Skeletal muscle tissue (tissue), 4 donors: ENCODE data around the gene PTBP1. TPM values are rescaled to one million over a fixed set of nuclear protein-coding genes. Genes with fewer than 3 reads are reported as not detected.
A peak's percentile ranks its signal among the peaks of the same experiment; 100 is the strongest.
"Not testable (repeated sequence)": the region's sequence is repeated elsewhere in the genome, so short reads cannot be mapped to it uniquely, and the experiment has no call there.

Experiments used
- H3K27ac ChIP-seq: one replicate; pipeline ENCODE4 v1.7.0; 2013; ENCODE audit warnings: mild to moderate bottlenecking, low read depth, low read length, inconsistent platforms
- H3K27me3 ChIP-seq, 3 donors: one replicate each; pipeline ENCODE4 v1.7.0; 2013; ENCODE audit warnings: low read length in 3 of 3; ENCODE audit not compliant: control insufficient read depth in 3 of 3, insufficient read depth in 3 of 3
- H3K36me3 ChIP-seq, 3 donors: one replicate each; pipeline ENCODE4 v1.7.0; 2013; ENCODE audit warnings: low read length in 3 of 3; ENCODE audit not compliant: control insufficient read depth in 3 of 3, insufficient read depth in 3 of 3
- H3K4me1 ChIP-seq, 3 donors: one replicate each; pipeline ENCODE4 v1.7.0; 2013; ENCODE audit warnings: low read length in 3 of 3, mild to moderate bottlenecking in 3 of 3; ENCODE audit not compliant: control insufficient read depth in 3 of 3, insufficient read depth in 3 of 3
- H3K4me3 ChIP-seq, 3 donors: one replicate each; pipeline ENCODE4 v1.7.0; 2013; ENCODE audit warnings: low read length in 3 of 3
- H3K9ac ChIP-seq, 3 donors: one replicate each; pipeline ENCODE4 v1.7.0; 2013; ENCODE audit warnings: low read length in 3 of 3, mild to moderate bottlenecking in 3 of 3, moderate library complexity in 2 of 3, low read depth in 1 of 3
- H3K9me3 ChIP-seq, 3 donors: one replicate each; pipeline ENCODE4 v1.7.0; 2013; ENCODE audit warnings: low read length in 3 of 3; ENCODE audit not compliant: control insufficient read depth in 3 of 3
- total RNA-seq: library from RNA; depleted of rRNA; stranded (reverse); fragments of >200 nt; gene quantifications from one replicate; pipeline ENCODE4 v1.2.3, GENCODE V29; 2014
- donor health status: Osteomylitis.

PTBP1 gene
- total RNA-seq, 1 donor from 2014 or later = 50.1 TPM

GRCh38 chr19:852136-853013 lies 55.1 kb downstream of the PTBP1 start, which contains the start of gene ELANE:
Gene ELANE, plus strand, starts transcription at chr19:852303. Its CDS starts 26 bp downstream, at chr19:852329.
- Histone ChIP-seq H3K36me3 (no peaks in the 10 kb centered on the region), H3K27ac (peak within 1 kb of the TSS; percentile 61), H3K4me3 (peak within 1 kb of the TSS in 1 of 3 donors; percentile 49), H3K4me1 (peaks cover 10 to 16% (median 12%) of the 10 kb centered on the region in 3 donors), H3K27me3 (peaks cover 39 to 54% (median 43%) of the 10 kb centered on the region in 3 donors), H3K9me3 (no peaks in the 10 kb centered on the region), H3K9ac (peak within 1 kb of the TSS in 1 of 3 donors; percentile 60)

GRCh38 chr19:853014-853585 lies 55.8 kb downstream of the PTBP1 start:
- no peak overlapping the region for H3K27ac ChIP-seq
- no peak overlapping the region for H3K9ac ChIP-seq
- no peaks in the 10 kb centered on the region for H3K9me3 ChIP-seq
- peaks cover 10 to 12% (median 10%) of the 10 kb centered on the region in 3 donors for H3K4me1 ChIP-seq
- H3K27me3 ChIP-seq = peaks cover 32 to 48% (median 37%) of the 10 kb centered on the region in 3 donors
- no peaks in the 10 kb centered on the region for H3K36me3 ChIP-seq
- H3K4me3 ChIP-seq = no peak overlapping the region

GRCh38 chr19:853614-854220 lies 56.5 kb downstream of the PTBP1 start:
- H3K9me3 ChIP-seq, H3K27ac ChIP-seq, H3K9ac ChIP-seq, H3K4me3 ChIP-seq, H3K36me3 ChIP-seq: not testable (repeated sequence)
- Histone ChIP-seq H3K27me3 (peaks cover 32 to 48% (median 38%) of the 10 kb centered on the region in 3 donors), H3K4me1 (peaks cover 10 to 12% (median 10%) of the 10 kb centered on the region in 3 donors)

- Histone ChIP-seq H3K4me1 (peaks cover 10 to 13% (median 12%) of the 10 kb centered on the region in 3 donors), H3K27me3 (peaks cover 36 to 55% (median 41%) of the 10 kb centered on the region in 3 donors)
These were observed 57.3 kb downstream of the PTBP1 start for GRCh38 chr19:854549-854948.

GRCh38 chr19:855142-855541 lies 57.9 kb downstream of the PTBP1 start:
- no peaks in the 10 kb centered on the region for H3K9me3 ChIP-seq
- no peaks in the 10 kb centered on the region for H3K36me3 ChIP-seq
- H3K4me1 ChIP-seq = peaks cover 10 to 13% (median 12%) of the 10 kb centered on the region in 3 donors
- H3K4me3 ChIP-seq = no peak overlapping the region
- H3K9ac ChIP-seq = no peak overlapping the region
- H3K27ac ChIP-seq = no peak overlapping the region
- peaks cover 37 to 57% (median 43%) of the 10 kb centered on the region in 3 donors for H3K27me3 ChIP-seq

More at GRCh38 chr19:854549-854948, 57.3 kb downstream of the PTBP1 start:
- Histone ChIP-seq H3K4me3 (no peak overlapping the region), H3K27ac (no peak overlapping the region), H3K36me3 (no peaks in the 10 kb centered on the region), H3K9me3 (no peaks in the 10 kb centered on the region), H3K9ac (no peak overlapping the region)

- no peak overlapping the region for H3K27ac ChIP-seq
- no peak overlapping the region for H3K4me3 ChIP-seq
- H3K27me3 ChIP-seq = peaks cover 37 to 57% (median 42%) of the 10 kb centered on the region in 3 donors
- peaks cover 6 to 10% (median 9%) of the 10 kb centered on the region in 3 donors for H3K4me1 ChIP-seq
- no peaks in the 10 kb centered on the region for H3K36me3 ChIP-seq
- H3K9me3 ChIP-seq = no peaks in the 10 kb centered on the region
- no peak overlapping the region for H3K9ac ChIP-seq
These were observed 58.4 kb downstream of the PTBP1 start for GRCh38 chr19:855566-856120.

- peaks cover 0 to 7% (median 5%) of the 10 kb centered on the region in 3 donors for H3K4me1 ChIP-seq
- H3K27ac ChIP-seq = no peak overlapping the region
- H3K9me3 ChIP-seq = no peaks in the 10 kb centered on the region
- H3K27me3 ChIP-seq = peaks cover 26 to 51% (median 38%) of the 10 kb centered on the region in 3 donors
- H3K9ac ChIP-seq = no peak overlapping the region
- H3K36me3 ChIP-seq = no peaks in the 10 kb centered on the region
- H3K4me3 ChIP-seq = no peak overlapping the region
These were observed 61.0 kb downstream of the PTBP1 start for GRCh38 chr19:858284-858683.

GRCh38 chr19:858868-859843 lies 61.9 kb downstream of the PTBP1 start, which contains the start of gene CFD:
Gene CFD, plus strand, starts transcription at chr19:859664. Its CDS starts 26 bp downstream, at chr19:859690.
- Histone ChIP-seq H3K36me3 (no peaks in the 10 kb centered on the region), H3K27me3 (peaks cover 26 to 51% (median 37%) of the 10 kb centered on the region in 3 donors), H3K27ac (peak within 1 kb of the TSS; percentile 55), H3K9ac (peak within 1 kb of the TSS in 2 of 3 donors; percentile 23 to 42), H3K4me3 (peak within 1 kb of the TSS; percentile 52 to 59 (median 58)), H3K9me3 (no peaks in the 10 kb centered on the region), H3K4me1 (peaks cover 0 to 7% (median 7%) of the 10 kb centered on the region in 3 donors)
